ENCODE data around the gene TASOR2. TPM values are rescaled to one million over a fixed set of nuclear protein-coding genes. Genes with fewer than 3 reads are reported as not detected.

The TASOR2 gene
- total and polyA plus RNA-seq, 9 of the 15 experiments (the other 6 are each of a cell fraction or from before 2014, with no cell fraction given) = 12.7 to 75.3 (median 52.3) TPM

GRCh38 chr10:5666841-5667630, 17.6 kb upstream of the TASOR2 start (continued):
- TF ChIP-seq ZFP91 (CRISPR knock-in tag; IDR thresholded peaks at IDR 0.05) = peak; percentile 39; the same call in 1 of the 2 replicates
- TF ChIP-seq FOXA3 (CRISPR knock-in tag; conservative IDR thresholded peaks at IDR 0.05 in 1 of 2, IDR thresholded peaks at IDR 0.05 in 1 of 2) = peak in 1 of 2 experiments; percentile 53; a peak in 1 of 4 replicates
- TF ChIP-seq ESRRB (CRISPR knock-in tag; IDR thresholded peaks at IDR 0.05; ENCODE audit: borderline replicate concordance) = no peak
- TF ChIP-seq ZNF239 (CRISPR knock-in tag; IDR thresholded peaks at IDR 0.05) = no peak
- TF ChIP-seq BACH1 (tag; IDR thresholded peaks at IDR 0.05) = no peak
- TF ChIP-seq NR2C2 (CRISPR knock-in tag; IDR thresholded peaks at IDR 0.05) = peak; percentile 77; the same call in 1 of the 2 replicates
- TF ChIP-seq NR2C2 (tag; IDR thresholded peaks at IDR 0.05) = no peak
- 0 out of 2 replicates have a peak, but pooled peaks have one; percentile 4 for TF ChIP-seq ZNF766 (CRISPR knock-in tag; conservative IDR thresholded peaks at IDR 0.05)
- TF ChIP-seq CTCF (IDR thresholded peaks at IDR 0.05 in 2 of 3, conservative IDR thresholded peaks at IDR 0.05 in 1 of 3; ENCODE audit: insufficient read depth in 2 of 3, low read depth in 1 of 3, low read length in 3 of 3) = no peak
- TF ChIP-seq TOE1 (IDR thresholded peaks at IDR 0.05; ENCODE audit: borderline replicate concordance) = no peak
- 0 out of 2 replicates have a peak, but pooled peaks have one; percentile 6 for TF ChIP-seq TOE1 (CRISPR knock-in tag; IDR thresholded peaks at IDR 0.05; ENCODE audit: borderline replicate concordance, low read depth)
- no peak for TF ChIP-seq EHMT2 (IDR thresholded peaks at IDR 0.05)
- TF ChIP-seq ZNF146 (CRISPR knock-in tag; IDR thresholded peaks at IDR 0.05; ENCODE audit: unreplicated experiment) = no peak

Measured in K562 (cell line).